GM12872 (cell line): ENCODE data around the gene TMEM236.

Experiments used
- TF ChIP-seq, protein P1 (sequence below): IDR thresholded peaks from 3 replicates; pipeline ENCODE4 v1.5.1; 2011; ENCODE audit warnings: low read depth, mild to moderate bottlenecking, low read length, moderate library complexity; ENCODE audit not compliant: insufficient read depth

Gene TMEM236

DNA sequence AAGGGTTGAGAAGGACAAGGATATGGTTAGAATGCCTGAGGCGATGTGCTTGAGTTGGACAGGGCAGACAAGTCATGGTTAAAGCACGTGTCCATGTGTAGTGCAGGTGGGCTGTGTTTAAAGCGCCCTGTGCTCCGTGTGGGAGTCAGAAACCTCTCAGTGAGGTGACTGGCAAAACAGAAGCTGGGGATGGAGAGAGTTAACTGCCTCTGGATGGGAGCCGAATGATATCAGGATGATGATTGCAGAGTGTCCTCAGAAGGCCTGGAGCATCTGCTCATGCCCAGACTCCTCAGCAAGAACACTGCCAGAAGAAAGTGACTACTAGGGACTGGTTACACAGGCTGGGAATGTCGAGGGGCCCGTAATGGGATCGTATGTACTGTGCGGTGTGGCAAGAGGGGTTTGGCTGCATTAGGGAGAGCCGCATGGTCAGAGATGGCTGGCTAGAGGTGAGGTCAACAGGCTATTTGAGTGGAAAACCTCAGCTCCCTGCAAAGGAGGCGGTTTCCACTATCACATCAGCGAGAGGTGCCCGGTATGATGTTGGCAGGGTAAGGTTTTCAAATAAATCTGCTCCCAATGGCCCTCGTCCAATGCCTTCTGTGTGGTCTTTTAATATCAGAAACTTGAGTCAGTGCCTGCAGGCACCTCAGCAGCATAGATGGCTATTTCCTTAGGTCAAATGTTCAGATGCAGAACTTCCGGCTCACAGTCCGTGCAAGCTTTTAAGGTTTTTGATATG is 31.1 kb downstream of the TMEM236 start:
- TF ChIP-seq, protein P1, sequence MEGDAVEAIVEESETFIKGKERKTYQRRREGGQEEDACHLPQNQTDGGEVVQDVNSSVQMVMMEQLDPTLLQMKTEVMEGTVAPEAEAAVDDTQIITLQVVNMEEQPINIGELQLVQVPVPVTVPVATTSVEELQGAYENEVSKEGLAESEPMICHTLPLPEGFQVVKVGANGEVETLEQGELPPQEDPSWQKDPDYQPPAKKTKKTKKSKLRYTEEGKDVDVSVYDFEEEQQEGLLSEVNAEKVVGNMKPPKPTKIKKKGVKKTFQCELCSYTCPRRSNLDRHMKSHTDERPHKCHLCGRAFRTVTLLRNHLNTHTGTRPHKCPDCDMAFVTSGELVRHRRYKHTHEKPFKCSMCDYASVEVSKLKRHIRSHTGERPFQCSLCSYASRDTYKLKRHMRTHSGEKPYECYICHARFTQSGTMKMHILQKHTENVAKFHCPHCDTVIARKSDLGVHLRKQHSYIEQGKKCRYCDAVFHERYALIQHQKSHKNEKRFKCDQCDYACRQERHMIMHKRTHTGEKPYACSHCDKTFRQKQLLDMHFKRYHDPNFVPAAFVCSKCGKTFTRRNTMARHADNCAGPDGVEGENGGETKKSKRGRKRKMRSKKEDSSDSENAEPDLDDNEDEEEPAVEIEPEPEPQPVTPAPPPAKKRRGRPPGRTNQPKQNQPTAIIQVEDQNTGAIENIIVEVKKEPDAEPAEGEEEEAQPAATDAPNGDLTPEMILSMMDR = no peak

DNA sequence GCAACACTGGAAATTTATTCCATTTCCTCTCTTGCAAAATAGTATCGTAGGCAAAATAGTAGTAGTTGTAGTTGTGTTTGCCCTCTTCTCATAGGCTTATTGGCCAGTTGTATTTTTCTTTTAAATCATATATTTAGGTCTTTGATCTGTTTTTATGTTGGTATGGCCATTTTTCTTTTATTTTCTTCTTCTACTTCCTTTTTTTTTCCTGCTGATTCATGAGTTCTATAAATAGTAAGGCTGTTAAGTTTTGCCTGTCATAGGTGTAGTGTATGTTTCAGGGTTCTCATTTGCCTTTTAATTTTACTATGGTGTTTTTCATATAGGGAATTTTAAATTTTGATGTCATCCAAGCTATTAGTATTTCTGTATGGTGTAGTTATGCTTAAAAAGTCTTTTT is 31.8 kb downstream of the TMEM236 start:
- TF ChIP-seq, protein P1 = no peak

GRCh38 chr10:17784688-17785087 is 32.7 kb downstream of the TMEM236 start:
- TF ChIP-seq, protein P1 = no peak

GRCh38 chr10:17785276-17785930 is 33.4 kb downstream of the TMEM236 start:
- TF ChIP-seq, protein P1 = no peak

GRCh38 chr10:17787087-17787961 is 35.3 kb downstream of the TMEM236 start:
- TF ChIP-seq, protein P1 = no peak

- TF ChIP-seq, protein P1 = no peak
Observed at GRCh38 chr10:17788646-17789045, 36.6 kb downstream of the TMEM236 start.

- TF ChIP-seq, protein P1 = no peak
Observed at GRCh38 chr10:17789396-17789795, 37.4 kb downstream of the TMEM236 start.
